ENCODE data around the gene SMYD5. TPM values are rescaled to one million over a fixed set of nuclear protein-coding genes. Genes with fewer than 3 reads are reported as not detected.

The SMYD5 gene
- total RNA-seq, 1 experiment from 2014 or later = 49.4 TPM

DNA sequence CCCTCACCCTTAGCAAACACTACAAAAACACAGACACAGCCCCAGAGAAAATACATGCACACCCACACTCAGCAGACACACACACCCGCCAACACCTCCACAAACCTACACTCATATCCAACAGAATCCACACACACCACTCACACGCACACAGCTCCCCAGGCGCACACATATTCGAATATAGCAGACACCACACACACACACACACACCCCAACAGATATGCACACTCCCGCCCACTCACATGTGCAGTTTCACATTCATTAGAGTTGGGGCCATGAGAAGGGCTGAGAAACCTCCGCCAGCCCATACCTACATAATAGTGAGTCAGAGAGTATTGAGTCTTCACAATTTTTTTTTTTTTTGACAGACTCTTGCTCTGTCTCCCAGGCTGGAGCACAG, 41.1 kb upstream of the SMYD5 start:
- DNase-seq (no peak), ATAC-seq (no peak)
- no peak overlapping the region for H3K27ac ChIP-seq (ENCODE audit: low read length)
- no peaks in the 10 kb centered on the region for H3F3A ChIP-seq (ENCODE audit: low read length, unreplicated experiment)
- no peak overlapping the region for H3K9ac ChIP-seq (ENCODE audit: low read length)
- no peaks in the 10 kb centered on the region for H3K36me3 ChIP-seq (ENCODE audit: low read depth, low read length)
- no peak overlapping the region for H3K4me2 ChIP-seq (ENCODE audit: low read length)
- peaks cover 22% of the 10 kb centered on the region for H3K4me1 ChIP-seq (ENCODE audit: insufficient read depth, low read length)
- H3K4me3 ChIP-seq (ENCODE audit: low read length) = no peak overlapping the region
- CTCF ChIA-PET = no interaction called here
- TF ChIP-seq, protein P1, sequence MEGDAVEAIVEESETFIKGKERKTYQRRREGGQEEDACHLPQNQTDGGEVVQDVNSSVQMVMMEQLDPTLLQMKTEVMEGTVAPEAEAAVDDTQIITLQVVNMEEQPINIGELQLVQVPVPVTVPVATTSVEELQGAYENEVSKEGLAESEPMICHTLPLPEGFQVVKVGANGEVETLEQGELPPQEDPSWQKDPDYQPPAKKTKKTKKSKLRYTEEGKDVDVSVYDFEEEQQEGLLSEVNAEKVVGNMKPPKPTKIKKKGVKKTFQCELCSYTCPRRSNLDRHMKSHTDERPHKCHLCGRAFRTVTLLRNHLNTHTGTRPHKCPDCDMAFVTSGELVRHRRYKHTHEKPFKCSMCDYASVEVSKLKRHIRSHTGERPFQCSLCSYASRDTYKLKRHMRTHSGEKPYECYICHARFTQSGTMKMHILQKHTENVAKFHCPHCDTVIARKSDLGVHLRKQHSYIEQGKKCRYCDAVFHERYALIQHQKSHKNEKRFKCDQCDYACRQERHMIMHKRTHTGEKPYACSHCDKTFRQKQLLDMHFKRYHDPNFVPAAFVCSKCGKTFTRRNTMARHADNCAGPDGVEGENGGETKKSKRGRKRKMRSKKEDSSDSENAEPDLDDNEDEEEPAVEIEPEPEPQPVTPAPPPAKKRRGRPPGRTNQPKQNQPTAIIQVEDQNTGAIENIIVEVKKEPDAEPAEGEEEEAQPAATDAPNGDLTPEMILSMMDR (conservative IDR thresholded peaks at IDR 0.05; ENCODE audit: low read depth, low read length) = no peak
- no peak for TF ChIP-seq EZH2phosphoT487 (IDR thresholded peaks at IDR 0.05; ENCODE audit: borderline replicate concordance, low read length)
- TF ChIP-seq EZH2 (IDR thresholded peaks at IDR 0.05; ENCODE audit: low read length, unreplicated experiment) = no peak
- intact Hi-C loops (cut with micrococcal nuclease) = no loop called here
- POLR2A ChIA-PET (ENCODE audit: unreplicated experiment) = no interaction called here
- H3K9me3 ChIP-seq (ENCODE audit: low read length) = no peaks in the 10 kb centered on the region
- H3K27me3 ChIP-seq (ENCODE audit: low read length) = peaks cover 8% of the 10 kb centered on the region; the same call in 1 of the 2 replicates
- no peaks in the 10 kb centered on the region for H3K9me2 ChIP-seq (replicated peaks; ENCODE audit: low read length)
- H2AFZ ChIP-seq (ENCODE audit: low read length) = no peak overlapping the region
- no TSS peak for BruUV-seq (replicated peaks)
- H3K79me2 ChIP-seq (ENCODE audit: low read length) = no peaks in the 10 kb centered on the region
- no peaks in the 10 kb centered on the region for H4K20me1 ChIP-seq (ENCODE audit: low read length)

DNA sequence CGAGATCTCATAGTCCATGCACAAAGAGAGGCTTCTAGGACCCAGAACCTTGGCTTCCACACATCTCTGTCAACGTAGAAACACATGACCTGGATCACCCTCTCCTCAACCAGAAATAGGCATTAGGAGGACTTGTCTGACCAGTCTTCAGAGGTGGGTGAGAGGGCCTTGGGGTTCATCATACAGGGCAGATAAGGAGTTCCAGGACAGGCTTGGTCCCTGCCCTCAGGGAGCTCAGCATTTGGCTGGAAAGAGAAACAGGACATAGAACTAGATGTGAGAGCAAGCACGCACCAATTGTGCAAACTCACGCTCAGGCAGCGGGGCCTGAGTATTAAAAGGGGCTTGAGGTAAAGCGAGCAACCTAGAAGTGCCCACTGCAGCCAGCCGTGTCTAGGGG, 40.3 kb upstream of the SMYD5 start:
- no peaks in the 10 kb centered on the region for H3K36me3 ChIP-seq (ENCODE audit: low read depth, low read length)
- ATAC-seq (no peak), DNase-seq (no peak)
- TF ChIP-seq, protein P1 (conservative IDR thresholded peaks at IDR 0.05; ENCODE audit: low read depth, low read length) = no peak
- TF ChIP-seq EZH2phosphoT487 (IDR thresholded peaks at IDR 0.05; ENCODE audit: borderline replicate concordance, low read length) = no peak
- H3K79me2 ChIP-seq (ENCODE audit: low read length) = no peaks in the 10 kb centered on the region
- H4K20me1 ChIP-seq (ENCODE audit: low read length) = no peaks in the 10 kb centered on the region
- H3K4me2 ChIP-seq (ENCODE audit: low read length) = no peak overlapping the region
- intact Hi-C loops (cut with micrococcal nuclease) = no loop called here
- no peaks in the 10 kb centered on the region for H3K9me3 ChIP-seq (ENCODE audit: low read length)
- no peaks in the 10 kb centered on the region for H3K9me2 ChIP-seq (replicated peaks; ENCODE audit: low read length)
- no peak overlapping the region for H3K4me3 ChIP-seq (ENCODE audit: low read length)
- H2AFZ ChIP-seq (ENCODE audit: low read length) = no peak overlapping the region
- ChIA-PET CTCF (no interaction called here), POLR2A (ENCODE audit: unreplicated experiment) (no interaction called here)
- H3K27me3 ChIP-seq (ENCODE audit: low read length) = peaks cover 13% of the 10 kb centered on the region; the same call in 1 of the 2 replicates
- no peak overlapping the region for H3K27ac ChIP-seq (ENCODE audit: low read length)
- BruUV-seq (replicated peaks) = no TSS peak
- H3K9ac ChIP-seq (ENCODE audit: low read length) = no peak overlapping the region
- peaks cover 22% of the 10 kb centered on the region for H3K4me1 ChIP-seq (ENCODE audit: insufficient read depth, low read length)
- no peaks in the 10 kb centered on the region for H3F3A ChIP-seq (ENCODE audit: low read length, unreplicated experiment)

DNA sequence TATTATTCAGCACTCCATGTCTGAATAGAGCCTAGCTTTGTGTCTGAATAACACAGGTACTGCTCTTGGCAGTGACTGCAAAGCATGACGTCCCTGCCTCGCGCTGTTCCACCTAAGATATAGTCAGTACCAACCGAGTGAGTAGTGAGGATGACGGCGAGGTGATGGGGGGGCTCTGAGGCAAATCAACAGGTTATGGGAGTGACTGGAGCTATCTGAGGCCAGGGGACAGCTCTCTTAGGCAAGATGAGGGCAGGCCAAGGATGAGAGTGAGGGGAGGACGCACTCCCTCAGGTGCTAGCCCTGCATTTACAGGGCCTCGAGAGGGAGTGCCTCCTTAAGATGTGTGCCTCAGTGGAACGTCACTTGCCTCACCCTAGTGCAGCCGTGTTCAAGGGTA, 39.8 kb upstream of the SMYD5 start:
- intact Hi-C loops (cut with micrococcal nuclease) = no loop called here
- Histone ChIP-seq H3K79me2 (ENCODE audit: low read length) (no peaks in the 10 kb centered on the region), H3K4me3 (ENCODE audit: low read length) (no peak overlapping the region), H3K36me3 (ENCODE audit: low read depth, low read length) (no peaks in the 10 kb centered on the region), H3K9ac (ENCODE audit: low read length) (no peak overlapping the region), H2AFZ (ENCODE audit: low read length) (no peak overlapping the region), H3F3A (ENCODE audit: low read length, unreplicated experiment) (no peaks in the 10 kb centered on the region), H4K20me1 (ENCODE audit: low read length) (no peaks in the 10 kb centered on the region), H3K27ac (ENCODE audit: low read length) (no peak overlapping the region), H3K4me1 (ENCODE audit: insufficient read depth, low read length) (peaks cover 22% of the 10 kb centered on the region), H3K4me2 (ENCODE audit: low read length) (no peak overlapping the region), H3K27me3 (ENCODE audit: low read length) (peaks cover 15% of the 10 kb centered on the region), H3K9me2 (replicated peaks; ENCODE audit: low read length) (no peaks in the 10 kb centered on the region), H3K9me3 (ENCODE audit: low read length) (no peaks in the 10 kb centered on the region)
- no TSS peak for BruUV-seq (replicated peaks)
- DNase-seq (no peak), ATAC-seq (no peak)
- CTCF ChIA-PET = no interaction called here
- TF ChIP-seq, protein P1 (conservative IDR thresholded peaks at IDR 0.05; ENCODE audit: low read depth, low read length) = no peak
- TF ChIP-seq EZH2 (IDR thresholded peaks at IDR 0.05; ENCODE audit: low read length, unreplicated experiment) = no peak
- no peak for TF ChIP-seq EZH2phosphoT487 (IDR thresholded peaks at IDR 0.05; ENCODE audit: borderline replicate concordance, low read length)
- POLR2A ChIA-PET (ENCODE audit: unreplicated experiment) = no interaction called here
